GM23248 (cell line): ENCODE measurements around the gene RAD52.

Experiments
- EZH2 ChIP-seq: fragments of 200-600 bp; sonication (generic); IDR thresholded peaks from 2 replicates; pipeline ENCODE4 v1.6.1; 2018; ENCODE audit warnings: antibody characterized with exemption, mild to moderate bottlenecking; ENCODE audit not compliant: insufficient read depth, poor library complexity, severe bottlenecking
- EZH2phosphoT487 ChIP-seq: fragments of 200-600 bp; sonication (generic); IDR thresholded peaks from 2 replicates; pipeline ENCODE4 v1.6.1; 2018; ENCODE audit warnings: antibody characterized with exemption, moderate library complexity, mild to moderate bottlenecking, low read depth; ENCODE audit not compliant: insufficient read depth

- TF ChIP-seq EZH2, result no peak
- TF ChIP-seq EZH2phosphoT487, result no peak
Observed at GRCh38 chr12:976644-977043, 27.1 kb upstream of the RAD52 start.
